GM21515 (cell line): Measurements from ENCODE around the gene PAGE2B.
"Not testable (repeated sequence)": the region's sequence is repeated elsewhere in the genome, so short reads cannot be mapped to it uniquely, and the experiment has no call there.

Experiments used
- ATAC-seq: cut with Tn5 transposase; IDR thresholded peaks from one replicate; pipeline ENCODE4 v1.9.1; 2021; ENCODE audit not compliant: unreplicated experiment

Gene PAGE2B

GRCh38 chrX:55074851-55075467 is at the start of gene PAGE2B:
PAGE2B (plus strand) TSS chrX:55075030; CDS start chrX:55076042, 1,012 bp downstream.
- ATAC-seq = no peak

GRCh38 chrX:55026143-55026542 is 48.7 kb upstream of the PAGE2B start:
- ATAC-seq = no peak

GRCh38 chrX:55026840-55027239 is 48.0 kb upstream of the PAGE2B start:
- no peak for ATAC-seq

GRCh38 chrX:55028040-55028439 is 46.8 kb upstream of the PAGE2B start:
- no peak for ATAC-seq

GRCh38 chrX:55028611-55029010 is 46.2 kb upstream of the PAGE2B start:
- ATAC-seq = no peak

- no peak for ATAC-seq
Observed at GRCh38 chrX:55029291-55029690, 45.5 kb upstream of the PAGE2B start.

- no peak for ATAC-seq
Observed at GRCh38 chrX:55030271-55031205, 44.3 kb upstream of the PAGE2B start, which contains the start of gene ALAS2. ALAS2 (minus strand) TSS chrX:55030977; CDS start chrX:55026000, 4,977 bp downstream.

- no peak for ATAC-seq
Observed at GRCh38 chrX:55033429-55033828, 41.4 kb upstream of the PAGE2B start.

GRCh38 chrX:55039471-55039870 is 35.4 kb upstream of the PAGE2B start:
- no peak for ATAC-seq

- ATAC-seq = no peak
Observed at GRCh38 chrX:55041514-55041913, 33.3 kb upstream of the PAGE2B start.

GRCh38 chrX:55050599-55050998 is 24.2 kb upstream of the PAGE2B start:
- ATAC-seq = not testable (repeated sequence)

- ATAC-seq = no peak
Observed at GRCh38 chrX:55056820-55057674, 17.8 kb upstream of the PAGE2B start.

GRCh38 chrX:55057675-55058249 is 17.1 kb upstream of the PAGE2B start:
- peak; percentile 59 for ATAC-seq

- not testable (repeated sequence) for ATAC-seq
Observed at GRCh38 chrX:55067180-55067579, 7.7 kb upstream of the PAGE2B start.

- ATAC-seq = no peak
Observed at GRCh38 chrX:55072286-55072685, 2.5 kb upstream of the PAGE2B start.

GRCh38 chrX:55088795-55089489 is 14.1 kb downstream of the PAGE2B start, which contains the start of gene PAGE2:
PAGE2 (plus strand) TSS chrX:55089018; CDS start chrX:55090021, 1,003 bp downstream.
- ATAC-seq = no peak

- ATAC-seq = no peak
Observed at GRCh38 chrX:55098691-55099090, 23.9 kb downstream of the PAGE2B start.

GRCh38 chrX:55099162-55099561 is 24.3 kb downstream of the PAGE2B start:
- no peak for ATAC-seq

- ATAC-seq = no peak
Observed at GRCh38 chrX:55102754-55103153, 27.9 kb downstream of the PAGE2B start.

- no peak for ATAC-seq
Observed at GRCh38 chrX:55107262-55107661, 32.4 kb downstream of the PAGE2B start.
